Measurements from ENCODE around the gene HBS1L. TPM values are rescaled to one million over a fixed set of nuclear protein-coding genes. Genes with fewer than 3 reads are reported as not detected.
A peak's percentile ranks its signal among the peaks of the same experiment; 100 is the strongest.

The HBS1L gene
- total RNA-seq, 2 experiments from 2014 or later: 82.9 to 93.1 TPM

GRCh38 chr6:134911547-134911946 lies 143.1 kb downstream of the HBS1L start:
- BruUV-seq (replicated peaks): no TSS peak
- H3K27ac ChIP-seq (ENCODE audit: low read depth, low read length, poor library complexity, severe bottlenecking): no peak overlapping the region
- POLR2A ChIA-PET: no interaction called here

GRCh38 chr6:134910593-134910935 lies 144.1 kb downstream of the HBS1L start:
- no peak overlapping the region; the same call in 1 of the 2 replicates for H2AFZ ChIP-seq (ENCODE audit: low read length)
- TF ChIP-seq EZH2phosphoT487 (IDR thresholded peaks at IDR 0.05; ENCODE audit: borderline replicate concordance, low read depth, low read length): no peak
- TF ChIP-seq CTCF (conservative IDR thresholded peaks at IDR 0.05; ENCODE audit: low read length): no peak
- CTCF ChIA-PET (ENCODE audit: unreplicated experiment): no interaction called here

More at GRCh38 chr6:134911547-134911946, 143.1 kb downstream of the HBS1L start:
- Histone ChIP-seq H3K36me3 (ENCODE audit: insufficient read depth, low read length) (no peaks in the 10 kb centered on the region), H3K79me2 (ENCODE audit: insufficient read depth, low read depth, low read length) (no peaks in the 10 kb centered on the region), H4K20me1 (ENCODE audit: insufficient read depth, low read length) (no peaks in the 10 kb centered on the region), H2AFZ (ENCODE audit: low read length) (no peak overlapping the region), H3K4me2 (ENCODE audit: low read length) (no peak overlapping the region), H3K9me2 (ENCODE audit: insufficient read depth, low read length) (no peaks in the 10 kb centered on the region), H3K9me3 (ENCODE audit: low read length) (no peaks in the 10 kb centered on the region), H3K4me3 (ENCODE audit: low read depth, low read length, poor library complexity, severe bottlenecking) (no peak overlapping the region), H3K4me1 (ENCODE audit: insufficient read depth, low read length, poor library complexity, severe bottlenecking) (no peaks in the 10 kb centered on the region)
- TF ChIP-seq CTCF (conservative IDR thresholded peaks at IDR 0.05; ENCODE audit: low read length) (no peak), EZH2phosphoT487 (IDR thresholded peaks at IDR 0.05; ENCODE audit: borderline replicate concordance, low read depth, low read length) (no peak)
- DNase-seq (ENCODE audit: low spot score): no peak
- intact Hi-C loops (cut with micrococcal nuclease; ENCODE audit: unreplicated experiment): no loop called here
- CTCF ChIA-PET (ENCODE audit: unreplicated experiment): no interaction called here

More at GRCh38 chr6:134910593-134910935, 144.1 kb downstream of the HBS1L start:
- intact Hi-C loops (cut with micrococcal nuclease; ENCODE audit: unreplicated experiment): no loop called here
- no peaks in the 10 kb centered on the region for H3K79me2 ChIP-seq (ENCODE audit: insufficient read depth, low read depth, low read length)
- H4K20me1 ChIP-seq (ENCODE audit: insufficient read depth, low read length): no peaks in the 10 kb centered on the region
- no peaks in the 10 kb centered on the region for H3K4me1 ChIP-seq (ENCODE audit: insufficient read depth, low read length, poor library complexity, severe bottlenecking)
- POLR2A ChIA-PET: interaction anchor here (1.2 kb wide), 1 partner anchor 18 kb away, joined by 4 read pairs; no protein-coding TSS in a partner anchor
- H3K4me2 ChIP-seq (ENCODE audit: low read length): no peak overlapping the region
- no peak overlapping the region for H3K27ac ChIP-seq (ENCODE audit: low read depth, low read length, poor library complexity, severe bottlenecking)
- no TSS peak for BruUV-seq (replicated peaks)
- DNase-seq (ENCODE audit: low spot score): no peak
- H3K9me3 ChIP-seq (ENCODE audit: low read length): no peaks in the 10 kb centered on the region
- no peak overlapping the region for H3K4me3 ChIP-seq (ENCODE audit: low read depth, low read length, poor library complexity, severe bottlenecking)
- no peaks in the 10 kb centered on the region for H3K36me3 ChIP-seq (ENCODE audit: insufficient read depth, low read length)
- no peaks in the 10 kb centered on the region for H3K9me2 ChIP-seq (ENCODE audit: insufficient read depth, low read length)

Small RNAs within 50 kb of the gene (microRNA-seq; reads per million reads assigned to microRNA genes)
- gene MIR3662 (ENCODE audit: borderline replicate concordance): 10.6 reads per million, percentile 15 among the genes with 10 or more reads in this experiment

Other genes starting within 250 kb of the HBS1L start
- not detected in 2 replicates for gene ALDH8A1, start 104.7 kb downstream of the HBS1L start, total RNA-seq (2014; rRNA removed; shearing (Covaris generic))
- not detected in 2 replicates for gene ALDH8A1, start 104.7 kb downstream of the HBS1L start, total RNA-seq (2022)
- gene MYB, start 126.5 kb upstream of the HBS1L start, total RNA-seq (2014; rRNA removed; shearing (Covaris generic)): 42.9 and 45.1 TPM in 2 replicates
- 20.1 and 26.1 TPM in 2 replicates for gene MYB, start 126.5 kb upstream of the HBS1L start, total RNA-seq (2022)